ENCODE results near the gene RHBDF1.
A peak's percentile ranks its signal among the peaks of the same experiment; 100 is the strongest.
"Not testable (repeated sequence)": the region's sequence is repeated elsewhere in the genome, so short reads cannot be mapped to it uniquely, and the experiment has no call there.

The RHBDF1 gene

GRCh38 chr16:56231-56927, 16.1 kb downstream of the RHBDF1 start:
- no peak for DNase-seq

- no peak for DNase-seq
These were observed 16.8 kb downstream of the RHBDF1 start for GRCh38 chr16:55571-56136.

- no peak for DNase-seq
These were observed 18.2 kb downstream of the RHBDF1 start for GRCh38 chr16:54237-54581.

- peak; percentile 99 for DNase-seq
These were observed 18.8 kb downstream of the RHBDF1 start, which contains the start of the genes POLR3K and SNRNP25 for GRCh38 chr16:53346-54236. Gene POLR3K, minus strand, starts transcription at chr16:53608. Its CDS starts 22 bp downstream, at chr16:53586. Gene SNRNP25, plus strand, starts transcription at chr16:53828. Its CDS starts 189 bp downstream, at chr16:54017.

GRCh38 chr16:50769-51591, 21.5 kb downstream of the RHBDF1 start:
- peak; percentile 51 for DNase-seq

GRCh38 chr16:47234-47633, 25.2 kb downstream of the RHBDF1 start:
- DNase-seq: no peak

GRCh38 chr16:46510-46909, 25.9 kb downstream of the RHBDF1 start:
- DNase-seq: not testable (repeated sequence)

- DNase-seq: peak; percentile 85
These were observed 27.0 kb downstream of the RHBDF1 start for GRCh38 chr16:45454-45853.

GRCh38 chr16:44655-45054, 27.8 kb downstream of the RHBDF1 start:
- DNase-seq: no peak

GRCh38 chr16:43294-43693, 29.1 kb downstream of the RHBDF1 start:
- DNase-seq: no peak

- DNase-seq: no peak
These were observed 29.7 kb downstream of the RHBDF1 start for GRCh38 chr16:42691-43090.

- no peak for DNase-seq
These were observed 30.4 kb downstream of the RHBDF1 start for GRCh38 chr16:42069-42457.

GRCh38 chr16:41439-42068, 30.9 kb downstream of the RHBDF1 start:
- DNase-seq: no peak

- no peak for DNase-seq
These were observed 33.2 kb downstream of the RHBDF1 start for GRCh38 chr16:38941-39892.

GRCh38 chr16:38206-38605, 34.2 kb downstream of the RHBDF1 start:
- not testable (repeated sequence) for DNase-seq

- DNase-seq: no peak
These were observed 34.9 kb downstream of the RHBDF1 start for GRCh38 chr16:37511-37910.

- no peak for DNase-seq
These were observed 36.0 kb downstream of the RHBDF1 start for GRCh38 chr16:36336-36984.

GRCh38 chr16:35678-36305, 36.6 kb downstream of the RHBDF1 start:
- no peak for DNase-seq

GRCh38 chr16:35011-35677, 37.3 kb downstream of the RHBDF1 start:
- no peak for DNase-seq

- DNase-seq: no peak
These were observed 37.8 kb downstream of the RHBDF1 start for GRCh38 chr16:34648-34987.

Measured in NCI-H82 (cell line).